ENCODE measurements around the gene RHOD.

Gene RHOD

DNA sequence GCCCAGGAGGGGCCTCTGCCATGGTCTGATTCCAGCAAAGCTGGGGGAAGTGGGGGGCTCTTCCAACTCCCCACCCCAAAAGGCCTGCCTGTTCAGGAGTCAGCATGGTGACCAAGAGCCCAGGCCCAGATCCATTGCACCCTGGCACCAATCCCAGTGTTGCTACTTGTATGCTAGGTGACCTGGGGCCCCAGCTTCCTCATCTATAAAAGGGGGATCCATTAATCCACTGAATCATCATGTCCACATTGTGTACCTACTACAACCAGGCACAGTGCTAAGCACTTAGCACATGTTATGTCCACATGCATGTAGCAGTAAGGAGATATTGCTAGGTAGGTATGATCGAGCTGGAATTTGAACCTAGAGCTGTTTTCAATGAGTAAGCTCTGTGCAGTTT lies 31.7 kb upstream of the RHOD start:
- no peak for TF ChIP-seq GATA1 (IDR thresholded peaks at IDR 0.05; ENCODE audit: low read depth, low read length)
- no peak for TF ChIP-seq POLR2A (IDR thresholded peaks at IDR 0.05; ENCODE audit: low read length)
- DNase-seq = no peak

- no peak for DNase-seq
- TF ChIP-seq POLR2A (IDR thresholded peaks at IDR 0.05; ENCODE audit: low read length) (no peak), GATA1 (IDR thresholded peaks at IDR 0.05; ENCODE audit: low read depth, low read length) (no peak)
Measured at GRCh38 chr11:67025750-67026149, 30.9 kb upstream of the RHOD start.

GRCh38 chr11:67026941-67027340 lies 29.7 kb upstream of the RHOD start:
- DNase-seq = no peak
- TF ChIP-seq GATA1 (IDR thresholded peaks at IDR 0.05; ENCODE audit: low read depth, low read length) (no peak), POLR2A (IDR thresholded peaks at IDR 0.05; ENCODE audit: low read length) (no peak)

GRCh38 chr11:67027483-67027930 lies 29.1 kb upstream of the RHOD start:
- no peak for TF ChIP-seq GATA1 (IDR thresholded peaks at IDR 0.05; ENCODE audit: low read depth, low read length)

DNA sequence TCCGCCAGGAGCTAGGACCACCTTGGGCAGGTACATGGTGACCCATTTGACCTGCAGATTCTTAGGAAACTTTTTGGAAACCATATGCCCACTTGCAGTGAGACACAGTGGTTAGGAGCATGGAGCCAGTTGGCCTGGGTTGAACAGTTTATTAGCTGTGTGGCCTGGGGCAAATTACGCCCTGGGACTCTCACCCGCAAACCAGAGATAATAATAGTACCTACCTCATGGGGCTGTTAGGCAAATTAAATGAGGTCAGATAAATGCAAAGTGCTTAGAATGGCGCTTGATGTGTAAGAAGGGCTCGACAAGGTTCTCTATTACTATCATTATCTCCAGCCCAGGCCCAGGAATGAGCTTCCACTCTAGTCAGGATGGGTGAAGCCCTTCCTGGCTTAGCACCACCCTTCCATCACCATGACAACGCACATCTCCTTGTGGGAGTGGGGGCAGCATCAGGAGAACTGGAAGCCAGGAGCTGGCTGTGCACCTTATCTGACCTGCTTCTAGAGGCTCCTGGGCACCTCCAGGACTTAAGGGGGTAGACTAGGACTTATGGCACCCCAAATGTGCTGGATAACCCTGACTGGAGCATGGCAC lies 28.6 kb upstream of the RHOD start:
- no peak for DNase-seq

More at GRCh38 chr11:67027483-67027930, 29.1 kb upstream of the RHOD start:
- DNase-seq = no peak

DNA sequence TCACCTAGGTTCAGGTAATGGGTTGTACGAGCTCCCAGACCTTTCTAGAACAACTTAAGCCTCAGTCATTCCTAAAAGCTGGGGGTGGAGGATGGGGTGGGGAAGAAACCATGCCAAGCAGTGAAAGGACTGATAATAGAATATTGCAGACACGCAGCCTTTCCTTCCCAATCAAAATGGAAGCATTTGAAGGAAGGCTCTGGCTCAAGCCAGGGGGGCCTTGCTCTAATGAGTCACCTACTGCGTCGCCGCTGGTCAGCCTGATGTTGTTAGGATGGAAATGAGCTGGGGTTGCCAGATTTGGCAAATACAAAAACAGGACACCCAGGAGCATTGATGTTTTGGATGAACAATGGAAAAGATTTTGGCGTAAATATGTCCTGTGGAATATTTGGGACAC lies 27.5 kb upstream of the RHOD start:
- DNase-seq = no peak

More for the DNA sequence above, 28.6 kb upstream of the RHOD start:
- no peak for TF ChIP-seq POLR2A (IDR thresholded peaks at IDR 0.05; ENCODE audit: low read length)
- no peak for TF ChIP-seq GATA1 (IDR thresholded peaks at IDR 0.05; ENCODE audit: low read depth, low read length)

GRCh38 chr11:67030976-67031375 lies 25.7 kb upstream of the RHOD start:
- no peak for TF ChIP-seq POLR2A (IDR thresholded peaks at IDR 0.05; ENCODE audit: low read length)
- TF ChIP-seq GATA1 (IDR thresholded peaks at IDR 0.05; ENCODE audit: low read depth, low read length) = no peak
- DNase-seq = no peak

More for the DNA sequence above, 27.5 kb upstream of the RHOD start:
- no peak for TF ChIP-seq GATA1 (IDR thresholded peaks at IDR 0.05; ENCODE audit: low read depth, low read length)
- no peak for TF ChIP-seq POLR2A (IDR thresholded peaks at IDR 0.05; ENCODE audit: low read length)

- DNase-seq = no peak
- TF ChIP-seq POLR2A (IDR thresholded peaks at IDR 0.05; ENCODE audit: low read length) = no peak
- no peak for TF ChIP-seq GATA1 (IDR thresholded peaks at IDR 0.05; ENCODE audit: low read depth, low read length)
Measured at GRCh38 chr11:67031791-67032561, 24.7 kb upstream of the RHOD start.

DNA sequence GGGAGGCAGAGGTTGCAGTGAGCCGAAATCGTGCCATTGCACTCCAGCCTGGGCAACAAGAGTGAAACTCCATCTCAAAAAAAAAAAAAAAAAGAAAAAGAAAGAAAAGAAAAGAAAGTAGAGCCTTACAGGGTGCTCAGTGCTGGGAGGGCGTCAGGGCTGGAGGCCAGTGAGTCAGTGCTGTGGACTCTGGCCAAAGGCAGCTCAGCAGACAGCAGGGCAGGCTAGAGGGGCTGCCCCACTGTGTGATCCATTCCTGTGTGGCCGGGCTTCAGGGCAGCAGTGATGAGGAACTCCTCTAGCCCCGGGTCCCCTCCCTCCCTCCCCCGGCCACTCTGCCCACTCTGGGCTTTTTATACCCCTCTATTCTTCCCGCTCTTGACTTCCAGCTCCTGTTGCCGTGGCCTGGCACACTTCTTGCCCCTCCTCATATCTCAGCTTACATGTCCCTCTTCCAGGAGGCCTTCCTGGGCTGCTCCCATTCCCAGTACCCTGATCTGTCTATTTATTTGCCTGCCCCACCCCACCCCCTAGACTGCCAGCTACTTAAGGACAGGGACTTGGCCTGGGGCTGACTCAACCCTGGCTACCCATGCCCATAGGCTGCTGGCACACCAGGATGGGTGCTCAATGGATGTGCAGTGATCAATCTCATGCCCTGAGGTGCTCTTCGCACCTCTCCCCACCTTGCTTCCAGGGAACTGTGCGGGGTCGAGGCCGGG lies 23.7 kb upstream of the RHOD start:
- DNase-seq = no peak
- TF ChIP-seq GATA1 (IDR thresholded peaks at IDR 0.05; ENCODE audit: low read depth, low read length) = no peak
- TF ChIP-seq POLR2A (IDR thresholded peaks at IDR 0.05; ENCODE audit: low read length) = no peak

DNA sequence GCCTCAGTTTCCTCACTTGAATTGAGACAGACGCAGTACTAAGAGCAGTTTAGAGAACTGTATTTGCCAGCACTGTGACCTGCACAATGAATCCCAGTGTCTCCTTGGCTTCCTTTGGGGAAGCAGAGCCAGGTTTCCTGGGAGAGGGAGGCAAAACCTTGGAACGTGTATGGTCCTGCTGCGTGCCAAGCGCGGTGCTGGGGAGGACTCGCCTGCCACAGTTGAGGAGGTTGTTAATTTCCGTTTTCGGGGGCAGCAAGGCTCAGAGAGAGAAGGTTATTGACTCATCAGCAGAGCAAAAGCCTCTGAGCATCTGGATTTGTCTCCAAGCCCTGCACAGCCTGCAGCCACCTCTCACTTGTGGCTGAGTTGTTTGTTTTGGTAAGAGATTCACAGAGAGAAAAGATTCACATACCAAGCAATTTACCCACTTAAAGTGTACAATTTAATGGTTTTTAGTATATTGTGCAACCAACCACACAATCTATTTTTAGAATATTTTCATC lies 22.9 kb upstream of the RHOD start:
- no peak for TF ChIP-seq GATA1 (IDR thresholded peaks at IDR 0.05; ENCODE audit: low read depth, low read length)
- no peak for TF ChIP-seq POLR2A (IDR thresholded peaks at IDR 0.05; ENCODE audit: low read length)
- no peak for DNase-seq

GRCh38 chr11:67034350-67034749 lies 22.3 kb upstream of the RHOD start:
- DNase-seq = no peak
- no peak for TF ChIP-seq POLR2A (IDR thresholded peaks at IDR 0.05; ENCODE audit: low read length)
- TF ChIP-seq GATA1 (IDR thresholded peaks at IDR 0.05; ENCODE audit: low read depth, low read length) = no peak

GRCh38 chr11:67040147-67040546 lies 16.5 kb upstream of the RHOD start:
- no peak for DNase-seq
- TF ChIP-seq POLR2A (IDR thresholded peaks at IDR 0.05; ENCODE audit: low read length) = no peak
- no peak for TF ChIP-seq GATA1 (IDR thresholded peaks at IDR 0.05; ENCODE audit: low read depth, low read length)

- DNase-seq = no peak
- no peak for TF ChIP-seq GATA1 (IDR thresholded peaks at IDR 0.05; ENCODE audit: low read depth, low read length)
- TF ChIP-seq POLR2A (IDR thresholded peaks at IDR 0.05; ENCODE audit: low read length) = no peak
Measured at GRCh38 chr11:67041602-67042001, 15.0 kb upstream of the RHOD start.
